Panc1 (cell line): ENCODE measurements around the gene ACSM3. TPM values are rescaled to one million over a fixed set of nuclear protein-coding genes. Genes with fewer than 3 reads are reported as not detected.
A peak's percentile ranks its signal among the peaks of the same experiment; 100 is the strongest.

ENCODE experiments used
- ATAC-seq: fragments of 200-7000 bp; cut with Tn5 transposase; 2 replicates; pipeline ENCODE4 v1.9.1; 2020; ENCODE audit warnings: mild to moderate bottlenecking, moderate library complexity
- BruUV-seq: library from RNA; stranded (reverse); fragments of 400-500 nt; replicated peaks from 2 replicates; lab custom pipeline; 2021; lab: Mats Ljungman, UMichigan
- CTCF ChIA-PET: fragments of 300-600 bp; sonication (Branson Sonifier 250); formaldehyde crosslinking; loops from one replicate; lab custom pipeline; 2022; ENCODE audit warnings: antibody characterized with exemption; lab: Charles Lee
- POLR2A ChIA-PET: fragments of 300-600 bp; sonication (Branson Sonifier 250); formaldehyde crosslinking; loops from one replicate; lab custom pipeline; 2022; ENCODE audit warnings: antibody characterized with exemption; lab: Charles Lee
- DNase-seq: peaks from one replicate; pipeline ENCODE4 v3.0.0-alpha.2; 2010; ENCODE audit warnings: low read depth, low spot score
- H3K27ac ChIP-seq: 2 replicates; pipeline ENCODE4 v1.5.1; 2011; ENCODE audit warnings: mild to moderate bottlenecking, low read length, inconsistent platforms
- H3K27me3 ChIP-seq: fragments of 200-500 bp; sonication (Bioruptor generic); 2 replicates; pipeline ENCODE4 v1.6.0; 2014; ENCODE audit warnings: low read length, inconsistent platforms; ENCODE audit not compliant: control insufficient read depth, insufficient read depth
- H3K36me3 ChIP-seq: fragments of 200-500 bp; sonication (Bioruptor generic); 2 replicates; pipeline ENCODE4 v1.5.1; 2014; ENCODE audit warnings: inconsistent platforms, mild to moderate bottlenecking, low read length, moderate library complexity; ENCODE audit not compliant: control insufficient read depth, insufficient read depth
- H3K4me1 ChIP-seq: 2 replicates; pipeline ENCODE4 v1.5.1; 2011; ENCODE audit warnings: inconsistent platforms, mild to moderate bottlenecking, low read length, moderate library complexity; ENCODE audit not compliant: control insufficient read depth, insufficient read depth
- H3K4me3 ChIP-seq, 2 experiments: 2 replicates each; pipeline ENCODE4 v1.5.1; 2011 to 2012; ENCODE audit warnings: low read depth in 2 of 2, low read length in 2 of 2, mild to moderate bottlenecking in 2 of 2, inconsistent platforms in 1 of 2, moderate library complexity in 1 of 2
- H3K9me3 ChIP-seq: fragments of 200-500 bp; sonication (Bioruptor generic); 2 replicates; pipeline ENCODE4 v1.5.1; 2014; ENCODE audit warnings: low read depth, mild to moderate bottlenecking, inconsistent platforms, low read length, moderate library complexity; ENCODE audit not compliant: control insufficient read depth, insufficient read depth
- POLR2AphosphoS5 ChIP-seq: IDR thresholded peaks from 2 replicates; pipeline ENCODE4 v1.6.1; 2012; ENCODE audit warnings: mild to moderate bottlenecking, low read depth, low read length, moderate library complexity
- REST ChIP-seq, 2 experiments: IDR thresholded peaks; 2 replicates each; pipeline ENCODE4 v1.6.1; 2011 to 2012; ENCODE audit warnings: low read depth in 2 of 2, control low read depth in 1 of 2, low read length in 1 of 2, mild to moderate bottlenecking in 1 of 2, moderate library complexity in 1 of 2; ENCODE audit not compliant: insufficient read depth in 1 of 2
- SIN3A ChIP-seq: IDR thresholded peaks from 2 replicates; pipeline ENCODE4 v1.6.1; 2012; ENCODE audit warnings: low read depth, mild to moderate bottlenecking, low read length, moderate library complexity, borderline replicate concordance; ENCODE audit not compliant: insufficient read depth
- TCF7L2 ChIP-seq: IDR thresholded peaks from 2 replicates; pipeline ENCODE4 v1.6.1; 2011; ENCODE audit warnings: mild to moderate bottlenecking, low read depth, low read length, inconsistent platforms
- in situ Hi-C: cut with HindIII; loops from 2 replicates; pipeline ENCODE4 v1.10.0; 2016; ENCODE audit warnings: low sequenced_read_pairs, low pct_unique_long_range_greater_than_20kb
- intact Hi-C: fragments of 100-400 bp; cut with micrococcal nuclease; formaldehyde crosslinking; loops from one replicate; pipeline ENCODE4 v1.10.0; 2022; ENCODE audit not compliant: unreplicated experiment
- total RNA-seq: library from RNA; stranded (reverse); gene quantifications from one replicate; pipeline ENCODE4 v1.2.1, GENCODE V29; 2021; ENCODE audit not compliant: unreplicated experiment
- TF ChIP-seq, protein P1 (sequence below): fragments of 450-650 bp; IDR thresholded peaks from 2 replicates; pipeline ENCODE4 v1.5.1; 2017; ENCODE audit warnings: mild to moderate bottlenecking

Gene ACSM3
- total RNA-seq, 1 experiment from 2014 or later, result 0.44 TPM

- DNase-seq (no peak), ATAC-seq (no peak)
- Histone ChIP-seq H3K27me3 (no peaks in the 10 kb centered on the region), H3K9me3 (no peaks in the 10 kb centered on the region), H3K4me3 (no peak overlapping the region), H3K4me1 (no peaks in the 10 kb centered on the region; the same call in 1 of the 2 replicates), H3K27ac (no peak overlapping the region), H3K36me3 (peaks cover 22% of the 10 kb centered on the region; the same call in 1 of the 2 replicates)
- POLR2A ChIA-PET, result no interaction called here
- CTCF ChIA-PET, result no interaction called here
- in situ Hi-C loops, result no loop called here
- TF ChIP-seq REST (IDR thresholded peaks at IDR 0.05; ENCODE audit: insufficient read depth in 1 of 2, low read depth in 2 of 2, low read length in 1 of 2) (no peak), SIN3A (no peak), TCF7L2 (no peak), POLR2AphosphoS5 (no peak)
- TF ChIP-seq, protein P1, sequence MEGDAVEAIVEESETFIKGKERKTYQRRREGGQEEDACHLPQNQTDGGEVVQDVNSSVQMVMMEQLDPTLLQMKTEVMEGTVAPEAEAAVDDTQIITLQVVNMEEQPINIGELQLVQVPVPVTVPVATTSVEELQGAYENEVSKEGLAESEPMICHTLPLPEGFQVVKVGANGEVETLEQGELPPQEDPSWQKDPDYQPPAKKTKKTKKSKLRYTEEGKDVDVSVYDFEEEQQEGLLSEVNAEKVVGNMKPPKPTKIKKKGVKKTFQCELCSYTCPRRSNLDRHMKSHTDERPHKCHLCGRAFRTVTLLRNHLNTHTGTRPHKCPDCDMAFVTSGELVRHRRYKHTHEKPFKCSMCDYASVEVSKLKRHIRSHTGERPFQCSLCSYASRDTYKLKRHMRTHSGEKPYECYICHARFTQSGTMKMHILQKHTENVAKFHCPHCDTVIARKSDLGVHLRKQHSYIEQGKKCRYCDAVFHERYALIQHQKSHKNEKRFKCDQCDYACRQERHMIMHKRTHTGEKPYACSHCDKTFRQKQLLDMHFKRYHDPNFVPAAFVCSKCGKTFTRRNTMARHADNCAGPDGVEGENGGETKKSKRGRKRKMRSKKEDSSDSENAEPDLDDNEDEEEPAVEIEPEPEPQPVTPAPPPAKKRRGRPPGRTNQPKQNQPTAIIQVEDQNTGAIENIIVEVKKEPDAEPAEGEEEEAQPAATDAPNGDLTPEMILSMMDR, result no peak
- BruUV-seq, result no TSS peak
- intact Hi-C loops, result no loop called here
Measured at GRCh38 chr16:20798364-20798763, 34.5 kb downstream of the ACSM3 start.

GRCh38 chr16:20799599-20799998 is 35.8 kb downstream of the ACSM3 start:
- Histone ChIP-seq H3K27ac (no peak overlapping the region), H3K4me3 (no peak overlapping the region), H3K9me3 (no peaks in the 10 kb centered on the region), H3K27me3 (no peaks in the 10 kb centered on the region), H3K4me1 (no peaks in the 10 kb centered on the region; the same call in 1 of the 2 replicates), H3K36me3 (peaks cover 22% of the 10 kb centered on the region; the same call in 1 of the 2 replicates)
- ATAC-seq (no peak), DNase-seq (no peak)
- in situ Hi-C loops (no loop called here), intact Hi-C loops (no loop called here)
- CTCF ChIA-PET, result no interaction called here
- TF ChIP-seq TCF7L2 (no peak), POLR2AphosphoS5 (no peak), SIN3A (no peak), REST (IDR thresholded peaks at IDR 0.05; ENCODE audit: insufficient read depth in 1 of 2, low read depth in 2 of 2, low read length in 1 of 2) (no peak)
- TF ChIP-seq, protein P1, result peak; percentile 45; the same call in 1 of the 2 replicates
- POLR2A ChIA-PET, result no interaction called here
- BruUV-seq, result no TSS peak
